BJ (cell line): ENCODE data around the gene JAKMIP1. TPM values are rescaled to one million over a fixed set of nuclear protein-coding genes. Genes with fewer than 3 reads are reported as not detected.

Experiments used
- CTCF ChIA-PET: fragments of 350-600 bp; formaldehyde crosslinking; extraction: SDS; loops from one replicate; lab custom pipeline; 2021; ENCODE audit warnings: antibody characterized with exemption, inconsistent platforms; lab: Yijun Ruan, JAX
- POLR2A ChIA-PET: fragments of 300-600 bp; sonication (Branson Sonifier 250); formaldehyde crosslinking; extraction: SDS; loops from one replicate; lab custom pipeline; 2021; ENCODE audit warnings: antibody characterized with exemption; lab: Charles Lee
- DNase-seq: peaks from one replicate; pipeline ENCODE4 v3.0.0-alpha.2; 2011; ENCODE audit warnings: low read depth
- H3K27me3 ChIP-seq: 2 replicates; pipeline ENCODE4 v1.6.0; 2011; ENCODE audit warnings: low read length; ENCODE audit not compliant: control insufficient read depth, insufficient read depth
- H3K36me3 ChIP-seq: 2 replicates; pipeline ENCODE4 v1.5.1; 2011; ENCODE audit warnings: low read length; ENCODE audit not compliant: control insufficient read depth, insufficient read depth
- H3K4me3 ChIP-seq: 2 replicates; pipeline ENCODE4 v1.5.1; 2011; ENCODE audit warnings: low read depth, mild to moderate bottlenecking, control low read depth, low read length
- polyA plus RNA-seq: library from polyadenylated mRNA; depleted of rRNA; stranded (reverse); fragments of >200 nt; gene quantifications from 2 replicates; pipeline ENCODE4 v1.2.3, GENCODE V29; 2011
- TF ChIP-seq, protein P1 (sequence below): IDR thresholded peaks from 2 replicates; pipeline ENCODE4 v1.5.1; 2011; ENCODE audit warnings: low read depth, mild to moderate bottlenecking, control low read depth, inconsistent platforms, low read length, moderate library complexity; ENCODE audit not compliant: insufficient read depth

JAKMIP1 gene
- polyA plus RNA-seq, 1 experiment, result not detected

DNA sequence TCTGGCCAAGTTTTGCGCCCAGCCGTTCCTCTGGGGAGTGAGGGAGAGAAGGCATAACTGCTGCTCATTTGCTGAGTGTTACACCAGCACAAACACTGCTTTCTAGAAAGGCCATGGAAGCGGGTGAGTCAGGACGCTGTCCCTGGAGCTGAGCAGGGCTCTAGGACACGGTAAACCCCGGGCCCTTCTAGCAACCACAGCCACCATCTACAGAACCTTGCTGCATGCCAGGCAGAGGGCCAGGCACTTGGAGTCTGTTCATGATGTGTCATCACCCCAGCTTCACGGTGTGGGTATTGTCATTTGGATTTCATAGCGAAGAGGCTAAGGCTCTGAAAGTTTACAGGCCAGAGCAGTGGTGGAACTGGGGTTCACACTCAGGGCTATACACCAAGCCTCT, 150.4 kb downstream of the JAKMIP1 start:
- CTCF ChIA-PET, result interaction anchor here (0.6 kb wide), 1 partner anchor 55 kb away, joined by 3 read pairs; no protein-coding TSS in a partner anchor
- Histone ChIP-seq H3K36me3 (no peaks in the 10 kb centered on the region), H3K4me3 (no peak overlapping the region), H3K27me3 (no peaks in the 10 kb centered on the region)
- TF ChIP-seq, protein P1, sequence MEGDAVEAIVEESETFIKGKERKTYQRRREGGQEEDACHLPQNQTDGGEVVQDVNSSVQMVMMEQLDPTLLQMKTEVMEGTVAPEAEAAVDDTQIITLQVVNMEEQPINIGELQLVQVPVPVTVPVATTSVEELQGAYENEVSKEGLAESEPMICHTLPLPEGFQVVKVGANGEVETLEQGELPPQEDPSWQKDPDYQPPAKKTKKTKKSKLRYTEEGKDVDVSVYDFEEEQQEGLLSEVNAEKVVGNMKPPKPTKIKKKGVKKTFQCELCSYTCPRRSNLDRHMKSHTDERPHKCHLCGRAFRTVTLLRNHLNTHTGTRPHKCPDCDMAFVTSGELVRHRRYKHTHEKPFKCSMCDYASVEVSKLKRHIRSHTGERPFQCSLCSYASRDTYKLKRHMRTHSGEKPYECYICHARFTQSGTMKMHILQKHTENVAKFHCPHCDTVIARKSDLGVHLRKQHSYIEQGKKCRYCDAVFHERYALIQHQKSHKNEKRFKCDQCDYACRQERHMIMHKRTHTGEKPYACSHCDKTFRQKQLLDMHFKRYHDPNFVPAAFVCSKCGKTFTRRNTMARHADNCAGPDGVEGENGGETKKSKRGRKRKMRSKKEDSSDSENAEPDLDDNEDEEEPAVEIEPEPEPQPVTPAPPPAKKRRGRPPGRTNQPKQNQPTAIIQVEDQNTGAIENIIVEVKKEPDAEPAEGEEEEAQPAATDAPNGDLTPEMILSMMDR, result no peak
- POLR2A ChIA-PET, result no interaction called here
- DNase-seq, result no peak

DNA sequence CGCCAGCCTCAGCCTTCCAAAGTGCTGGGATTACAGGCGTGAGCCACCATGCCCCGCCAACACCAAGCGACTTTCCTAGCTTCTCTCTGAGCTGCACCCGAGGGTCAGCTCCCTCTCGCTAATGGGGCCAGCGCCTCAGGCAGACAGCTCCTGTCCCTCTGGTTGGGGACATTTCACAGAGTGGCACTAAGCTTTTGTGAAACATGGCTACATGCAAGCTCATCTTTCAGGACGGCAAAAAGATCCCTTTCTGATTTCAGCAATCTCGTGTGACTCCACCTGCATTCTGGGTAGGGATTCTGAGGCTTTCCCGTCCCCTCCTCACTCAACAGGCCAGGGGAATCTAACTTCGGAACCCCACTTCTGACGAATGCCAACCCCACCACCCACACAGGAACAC, 151.1 kb downstream of the JAKMIP1 start:
- ChIA-PET CTCF (no interaction called here), POLR2A (no interaction called here)
- Histone ChIP-seq H3K4me3 (no peak overlapping the region), H3K27me3 (no peaks in the 10 kb centered on the region), H3K36me3 (no peaks in the 10 kb centered on the region)
- DNase-seq, result no peak
- TF ChIP-seq, protein P1, result no peak

DNA sequence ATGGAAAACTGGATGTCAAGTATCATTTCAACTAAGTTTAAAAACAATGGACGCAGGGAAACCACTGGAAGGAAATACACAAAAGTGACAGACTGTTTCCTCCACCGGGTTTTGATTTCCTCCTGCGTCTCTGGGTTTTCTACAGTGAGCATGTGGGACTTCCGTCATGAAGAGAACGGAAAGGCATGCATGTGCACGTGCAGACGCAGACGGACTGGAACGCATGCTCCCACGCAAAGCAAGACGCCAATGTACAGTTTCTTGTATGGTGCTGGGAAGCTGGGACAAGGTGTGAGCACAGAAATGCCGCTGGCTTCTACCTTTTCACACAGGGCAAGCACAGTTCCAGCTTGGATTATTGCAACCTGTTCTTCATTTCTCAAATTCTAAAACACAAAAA, 151.8 kb downstream of the JAKMIP1 start:
- TF ChIP-seq, protein P1, result no peak
- H3K36me3 ChIP-seq, result no peaks in the 10 kb centered on the region
- POLR2A ChIA-PET, result no interaction called here
- H3K4me3 ChIP-seq, result no peak overlapping the region
- H3K27me3 ChIP-seq, result no peaks in the 10 kb centered on the region
- DNase-seq, result no peak
- CTCF ChIA-PET, result no interaction called here

DNA sequence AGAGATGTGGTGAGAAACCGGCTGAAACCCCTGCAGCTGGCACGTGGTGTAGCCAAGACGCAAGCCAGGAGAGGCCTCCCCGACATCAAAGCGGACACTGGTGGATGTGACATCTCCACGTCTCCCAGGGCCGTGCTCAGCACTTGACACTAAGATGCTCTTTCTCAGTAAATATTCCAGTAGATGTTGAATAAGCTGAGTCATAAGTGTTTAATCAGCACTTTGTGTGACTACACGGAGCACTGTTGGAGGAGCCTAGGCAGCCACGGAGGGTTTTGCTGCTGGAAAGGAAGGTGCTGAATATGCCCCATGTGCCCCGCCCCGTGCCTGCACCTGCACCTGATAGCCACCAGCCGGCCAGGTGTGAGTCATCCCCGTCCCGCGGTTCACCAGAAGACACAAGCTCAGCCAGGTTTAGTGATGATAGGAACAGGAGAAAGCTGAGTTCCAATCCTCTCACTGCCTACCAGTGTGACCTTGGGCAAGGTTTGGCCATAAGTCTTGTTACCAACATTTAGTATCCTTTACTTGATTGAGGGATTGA, 153.1 kb downstream of the JAKMIP1 start:
- POLR2A ChIA-PET, result no interaction called here
- TF ChIP-seq, protein P1, result no peak
- Histone ChIP-seq H3K27me3 (no peaks in the 10 kb centered on the region), H3K4me3 (no peak overlapping the region), H3K36me3 (no peaks in the 10 kb centered on the region)
- CTCF ChIA-PET, result no interaction called here
- no peak for DNase-seq

DNA sequence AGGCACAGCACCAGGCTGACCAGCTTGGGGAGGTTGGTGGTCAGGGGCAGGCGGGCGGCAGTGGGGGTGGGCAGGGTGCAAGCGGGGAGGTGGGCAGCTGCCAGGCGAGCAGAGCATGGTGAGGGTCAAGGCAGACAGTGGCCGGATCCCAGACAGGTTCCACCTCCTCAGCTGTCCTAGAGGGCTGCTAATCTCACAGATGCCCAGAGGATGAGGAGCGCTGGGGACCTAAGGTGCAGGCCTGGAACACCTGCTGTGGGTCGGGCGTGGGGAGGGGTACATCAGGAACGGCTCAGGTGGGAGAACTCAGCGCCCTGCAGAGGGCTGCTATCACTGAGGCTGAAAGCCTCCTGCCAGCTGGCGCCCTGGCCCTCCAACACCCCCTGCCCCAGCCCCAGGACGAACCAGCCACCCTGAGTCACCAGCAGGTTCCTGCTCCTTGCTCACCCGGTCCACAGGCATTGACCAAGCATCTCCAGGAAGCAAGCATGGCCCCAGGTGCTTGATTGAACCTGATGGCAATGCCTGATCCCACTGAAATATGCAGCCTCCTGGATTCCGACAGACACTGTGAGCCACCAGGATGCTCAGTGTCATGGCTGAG, 153.7 kb downstream of the JAKMIP1 start:
- POLR2A ChIA-PET, result no interaction called here
- TF ChIP-seq, protein P1, result no peak
- H3K36me3 ChIP-seq, result no peaks in the 10 kb centered on the region
- H3K27me3 ChIP-seq, result no peaks in the 10 kb centered on the region
- no peak overlapping the region for H3K4me3 ChIP-seq
- DNase-seq, result no peak
- CTCF ChIA-PET, result no interaction called here
